Activated naive CD8-positive, alpha-beta T cell treated with anti-CD3 and anti-CD28 coated beads for 36 hours (primary cell): ENCODE data around the gene SH2D3A. TPM values are rescaled to one million over a fixed set of nuclear protein-coding genes. Genes with fewer than 3 reads are reported as not detected.

Experiments used
- DNase-seq: peaks from one replicate; pipeline ENCODE4 v3.0.0; 2021
- H3K27ac Mint-ChIP-seq: one replicate; pipeline ENCODE4 v1.8.0; 2022; ENCODE audit warnings: mild to moderate bottlenecking, moderate library complexity, mixed read lengths
- H3K27me3 Mint-ChIP-seq: one replicate; pipeline ENCODE4 v1.8.0; 2022; ENCODE audit warnings: mild to moderate bottlenecking, mixed read lengths
- H3K36me3 Mint-ChIP-seq: one replicate; pipeline ENCODE4 v1.8.0; 2021; ENCODE audit warnings: mild to moderate bottlenecking, mixed read lengths
- H3K4me1 Mint-ChIP-seq: one replicate; pipeline ENCODE4 v1.8.0; 2021; ENCODE audit warnings: mixed read lengths
- H3K4me3 Mint-ChIP-seq: one replicate; pipeline ENCODE4 v1.8.0; 2022; ENCODE audit warnings: mild to moderate bottlenecking, moderate library complexity, mixed read lengths
- H3K9me3 Mint-ChIP-seq: one replicate; pipeline ENCODE4 v1.8.0; 2022; ENCODE audit warnings: mixed read lengths
- total RNA-seq, 2 experiments: library from RNA; stranded (reverse); gene quantifications; one replicate each; pipeline ENCODE4 v1.2.3, GENCODE V29; 2021

SH2D3A gene
- total RNA-seq, 2 experiments from 2014 or later = 25.7 to 26.1 TPM

GRCh38 chr19:6729573-6730152 is 37.6 kb downstream of the SH2D3A start:
- DNase-seq = no peak
- Mint-ChIP-seq H3K9me3 (no peaks in the 10 kb centered on the region), H3K4me3 (no peak overlapping the region), H3K27me3 (no peaks in the 10 kb centered on the region), H3K4me1 (peaks cover 5% of the 10 kb centered on the region), H3K36me3 (peaks cover 10% of the 10 kb centered on the region), H3K27ac (no peak overlapping the region)

GRCh38 chr19:6728346-6728745 is 38.9 kb downstream of the SH2D3A start:
- DNase-seq = no peak
- Mint-ChIP-seq H3K4me3 (no peak overlapping the region), H3K27me3 (no peaks in the 10 kb centered on the region), H3K4me1 (peaks cover 5% of the 10 kb centered on the region), H3K9me3 (no peaks in the 10 kb centered on the region), H3K36me3 (peaks cover 10% of the 10 kb centered on the region), H3K27ac (no peak overlapping the region)

- no peak for DNase-seq
- no peak overlapping the region for H3K27ac Mint-ChIP-seq
- H3K4me3 Mint-ChIP-seq = no peak overlapping the region
- no peaks in the 10 kb centered on the region for H3K27me3 Mint-ChIP-seq
- peaks cover 15% of the 10 kb centered on the region for H3K4me1 Mint-ChIP-seq
- H3K9me3 Mint-ChIP-seq = no peaks in the 10 kb centered on the region
- peaks cover 2% of the 10 kb centered on the region for H3K36me3 Mint-ChIP-seq
These were observed 41.6 kb downstream of the SH2D3A start for GRCh38 chr19:6725513-6726231.

GRCh38 chr19:6724631-6725492 is 42.4 kb downstream of the SH2D3A start:
- Mint-ChIP-seq H3K27ac (no peak overlapping the region), H3K4me3 (no peak overlapping the region), H3K4me1 (peaks cover 21% of the 10 kb centered on the region), H3K9me3 (no peaks in the 10 kb centered on the region), H3K36me3 (peaks cover 2% of the 10 kb centered on the region), H3K27me3 (peaks cover 2% of the 10 kb centered on the region)
- DNase-seq = no peak

GRCh38 chr19:6723738-6724137 is 43.5 kb downstream of the SH2D3A start:
- no peak overlapping the region for H3K27ac Mint-ChIP-seq
- DNase-seq = no peak

GRCh38 chr19:6723108-6723618 is 44.1 kb downstream of the SH2D3A start:
- peaks cover 3% of the 10 kb centered on the region for H3K27me3 Mint-ChIP-seq
- H3K4me1 Mint-ChIP-seq = peaks cover 21% of the 10 kb centered on the region
- no peak for DNase-seq
- H3K36me3 Mint-ChIP-seq = no peaks in the 10 kb centered on the region
- no peak overlapping the region for H3K27ac Mint-ChIP-seq
- no peaks in the 10 kb centered on the region for H3K9me3 Mint-ChIP-seq
- no peak overlapping the region for H3K4me3 Mint-ChIP-seq

More at GRCh38 chr19:6723738-6724137, 43.5 kb downstream of the SH2D3A start:
- H3K36me3 Mint-ChIP-seq = no peaks in the 10 kb centered on the region
- H3K4me1 Mint-ChIP-seq = peaks cover 21% of the 10 kb centered on the region
- peaks cover 3% of the 10 kb centered on the region for H3K27me3 Mint-ChIP-seq
- no peaks in the 10 kb centered on the region for H3K9me3 Mint-ChIP-seq
- no peak overlapping the region for H3K4me3 Mint-ChIP-seq

GRCh38 chr19:6721773-6722172 is 45.5 kb downstream of the SH2D3A start:
- Mint-ChIP-seq H3K4me1 (peaks cover 21% of the 10 kb centered on the region), H3K27ac (no peak overlapping the region), H3K4me3 (no peak overlapping the region), H3K9me3 (no peaks in the 10 kb centered on the region), H3K36me3 (no peaks in the 10 kb centered on the region), H3K27me3 (peaks cover 3% of the 10 kb centered on the region)
- DNase-seq = no peak

GRCh38 chr19:6721138-6721474 is 46.1 kb downstream of the SH2D3A start:
- Mint-ChIP-seq H3K4me1 (peaks cover 21% of the 10 kb centered on the region), H3K36me3 (no peaks in the 10 kb centered on the region), H3K9me3 (no peaks in the 10 kb centered on the region), H3K27ac (no peak overlapping the region), H3K4me3 (no peak overlapping the region), H3K27me3 (peaks cover 3% of the 10 kb centered on the region)
- no peak for DNase-seq

GRCh38 chr19:6720369-6721137 is 46.7 kb downstream of the SH2D3A start, which contains the start of gene C3:
C3 (minus strand) TSS chr19:6720650; CDS start chr19:6720589, 61 bp downstream.
- Mint-ChIP-seq H3K4me3 (no peak within 1 kb of the TSS), H3K4me1 (peaks cover 21% of the 10 kb centered on the region), H3K27ac (peak within 1 kb of the TSS; percentile 32), H3K36me3 (no peaks in the 10 kb centered on the region), H3K9me3 (no peaks in the 10 kb centered on the region), H3K27me3 (peaks cover 3% of the 10 kb centered on the region)
- DNase-seq = no peak

- no peaks in the 10 kb centered on the region for H3K36me3 Mint-ChIP-seq
- H3K4me3 Mint-ChIP-seq = no peak overlapping the region
- no peaks in the 10 kb centered on the region for H3K9me3 Mint-ChIP-seq
- DNase-seq = no peak
- peaks cover 19% of the 10 kb centered on the region for H3K4me1 Mint-ChIP-seq
- peak overlapping the region; percentile 32 for H3K27ac Mint-ChIP-seq
- peaks cover 3% of the 10 kb centered on the region for H3K27me3 Mint-ChIP-seq
These were observed 47.3 kb downstream of the SH2D3A start for GRCh38 chr19:6719992-6720368.

GRCh38 chr19:6719540-6719861 is 47.7 kb downstream of the SH2D3A start:
- peaks cover 17% of the 10 kb centered on the region for H3K4me1 Mint-ChIP-seq
- no peak overlapping the region for H3K4me3 Mint-ChIP-seq
- peaks cover 3% of the 10 kb centered on the region for H3K27me3 Mint-ChIP-seq
- no peak overlapping the region for H3K27ac Mint-ChIP-seq
- no peaks in the 10 kb centered on the region for H3K9me3 Mint-ChIP-seq
- DNase-seq = no peak
- H3K36me3 Mint-ChIP-seq = no peaks in the 10 kb centered on the region

- Mint-ChIP-seq H3K9me3 (no peaks in the 10 kb centered on the region), H3K27ac (no peak overlapping the region), H3K36me3 (no peaks in the 10 kb centered on the region), H3K4me1 (peaks cover 17% of the 10 kb centered on the region), H3K4me3 (no peak overlapping the region), H3K27me3 (peaks cover 3% of the 10 kb centered on the region)
- DNase-seq = no peak
These were observed 48.3 kb downstream of the SH2D3A start for GRCh38 chr19:6718741-6719539.

GRCh38 chr19:6718111-6718740 is 49.0 kb downstream of the SH2D3A start:
- DNase-seq = no peak
- Mint-ChIP-seq H3K27ac (no peak overlapping the region), H3K4me3 (no peak overlapping the region), H3K9me3 (no peaks in the 10 kb centered on the region), H3K27me3 (peaks cover 3% of the 10 kb centered on the region), H3K4me1 (peaks cover 15% of the 10 kb centered on the region), H3K36me3 (no peaks in the 10 kb centered on the region)
